Measurements from ENCODE around the gene TCERG1L.
"Not testable (repeated sequence)": the region's sequence is repeated elsewhere in the genome, so short reads cannot be mapped to it uniquely, and the experiment has no call there.

Gene TCERG1L

GRCh38 chr10:131141207-131141606 lies 170.3 kb downstream of the TCERG1L start:
- DNase-seq, result no peak

GRCh38 chr10:131140606-131141005 lies 170.9 kb downstream of the TCERG1L start:
- no peak for DNase-seq

GRCh38 chr10:131137223-131137622 lies 174.3 kb downstream of the TCERG1L start:
- no peak for DNase-seq

- not testable (repeated sequence) for DNase-seq
Observed at GRCh38 chr10:131136336-131136735, 175.2 kb downstream of the TCERG1L start.

GRCh38 chr10:131135716-131136115 lies 175.8 kb downstream of the TCERG1L start:
- DNase-seq, result no peak

GRCh38 chr10:131134651-131135050 lies 176.9 kb downstream of the TCERG1L start:
- no peak for DNase-seq

GRCh38 chr10:131134001-131134576 lies 177.4 kb downstream of the TCERG1L start:
- DNase-seq, result no peak

GRCh38 chr10:131132681-131133080 lies 178.8 kb downstream of the TCERG1L start:
- no peak for DNase-seq

GRCh38 chr10:131131726-131132591 lies 179.6 kb downstream of the TCERG1L start:
- no peak for DNase-seq

- DNase-seq, result no peak
Observed at GRCh38 chr10:131130025-131130424, 181.5 kb downstream of the TCERG1L start.

GRCh38 chr10:131129544-131129943 lies 182.0 kb downstream of the TCERG1L start:
- DNase-seq, result no peak

- DNase-seq, result no peak
Observed at GRCh38 chr10:131128731-131129130, 182.8 kb downstream of the TCERG1L start.

GRCh38 chr10:131127610-131128009 lies 183.9 kb downstream of the TCERG1L start:
- DNase-seq, result no peak

- no peak for DNase-seq
Observed at GRCh38 chr10:131127138-131127589, 184.4 kb downstream of the TCERG1L start.

- DNase-seq, result peak; percentile 42
Observed at GRCh38 chr10:131126321-131127137, 185.0 kb downstream of the TCERG1L start.

GRCh38 chr10:131125511-131126225 lies 185.9 kb downstream of the TCERG1L start:
- no peak for DNase-seq

- no peak for DNase-seq
Observed at GRCh38 chr10:131124945-131125344, 186.6 kb downstream of the TCERG1L start.

- no peak for DNase-seq
Observed at GRCh38 chr10:131123496-131123895, 188.0 kb downstream of the TCERG1L start.

- DNase-seq, result no peak
Observed at GRCh38 chr10:131121511-131122035, 189.9 kb downstream of the TCERG1L start.

- no peak for DNase-seq
Observed at GRCh38 chr10:131119626-131120355, 191.7 kb downstream of the TCERG1L start.

GRCh38 chr10:131117416-131118212 lies 193.9 kb downstream of the TCERG1L start:
- DNase-seq, result no peak

Data from NCI-H1092 (cell line).